Adrenal gland (tissue), 5 donors: ENCODE data around the gene CDYL2.

Source experiments
- POLR2A ChIP-seq, 2 donors: fragments of 450-650 bp; IDR thresholded peaks; one replicate each; pipeline ENCODE4 v1.6.1; 2017; ENCODE audit warnings: antibody characterized with exemption in 2 of 2, mild to moderate bottlenecking in 2 of 2, moderate library complexity in 1 of 2
- TF ChIP-seq, protein P1 (sequence below), 6 experiments: fragments of 450-650 bp in 4 of 6; fragments of 200-600 bp in 2 of 6; sonication (generic) in 1 of 6; IDR thresholded peaks; 1 replicate in 5 of 6; 2 replicates in 1 of 6; pipeline versions ENCODE4 v1.5.1 to v1.8.0; 2016 to 2021; ENCODE audit warnings: antibody characterized with exemption in 6 of 6, mild to moderate bottlenecking in 2 of 6, moderate library complexity in 1 of 6
- donor health status: DM: no; HTN: no; CAD: no.

GRCh38 chr16:80619824-80620223 lies 184.6 kb downstream of the CDYL2 start:
- TF ChIP-seq, protein P1, sequence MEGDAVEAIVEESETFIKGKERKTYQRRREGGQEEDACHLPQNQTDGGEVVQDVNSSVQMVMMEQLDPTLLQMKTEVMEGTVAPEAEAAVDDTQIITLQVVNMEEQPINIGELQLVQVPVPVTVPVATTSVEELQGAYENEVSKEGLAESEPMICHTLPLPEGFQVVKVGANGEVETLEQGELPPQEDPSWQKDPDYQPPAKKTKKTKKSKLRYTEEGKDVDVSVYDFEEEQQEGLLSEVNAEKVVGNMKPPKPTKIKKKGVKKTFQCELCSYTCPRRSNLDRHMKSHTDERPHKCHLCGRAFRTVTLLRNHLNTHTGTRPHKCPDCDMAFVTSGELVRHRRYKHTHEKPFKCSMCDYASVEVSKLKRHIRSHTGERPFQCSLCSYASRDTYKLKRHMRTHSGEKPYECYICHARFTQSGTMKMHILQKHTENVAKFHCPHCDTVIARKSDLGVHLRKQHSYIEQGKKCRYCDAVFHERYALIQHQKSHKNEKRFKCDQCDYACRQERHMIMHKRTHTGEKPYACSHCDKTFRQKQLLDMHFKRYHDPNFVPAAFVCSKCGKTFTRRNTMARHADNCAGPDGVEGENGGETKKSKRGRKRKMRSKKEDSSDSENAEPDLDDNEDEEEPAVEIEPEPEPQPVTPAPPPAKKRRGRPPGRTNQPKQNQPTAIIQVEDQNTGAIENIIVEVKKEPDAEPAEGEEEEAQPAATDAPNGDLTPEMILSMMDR (IDR thresholded peaks at IDR 0.05): no peak
- no peak for TF ChIP-seq POLR2A (IDR thresholded peaks at IDR 0.05)
